Right renal pelvis (tissue), 4 donors: ENCODE measurements around the gene HLA-G. TPM values are rescaled to one million over a fixed set of nuclear protein-coding genes. Genes with fewer than 3 reads are reported as not detected.
"Not testable (repeated sequence)": the region's sequence is repeated elsewhere in the genome, so short reads cannot be mapped to it uniquely, and the experiment has no call there.

Experiments used
- DNase-seq, 4 donors: peaks; one replicate each; pipeline ENCODE4 v3.0.0-alpha.2; 2013; ENCODE audit warnings: low read depth in 4 of 4, low spot score in 3 of 4, missing footprints in 1 of 4
- polyA plus RNA-seq, 4 donors: library from polyadenylated mRNA; unstranded; fragments of 120-200 nt; gene quantifications; one replicate each; pipeline ENCODE4 v1.2.1, GENCODE V29; 2013; ENCODE audit not compliant: insufficient read length in 4 of 4

HLA-G gene
- polyA plus RNA-seq, 4 donors: 0.53 to 11.2 (median 4.6) TPM

- DNase-seq: no peak
Observed at GRCh38 chr6:29864037-29864810, 36.6 kb downstream of the HLA-G start.

- no peak for DNase-seq
Observed at GRCh38 chr6:29865631-29866030, 38.0 kb downstream of the HLA-G start.

- no peak for DNase-seq
Observed at GRCh38 chr6:29870104-29870503, 42.5 kb downstream of the HLA-G start.

GRCh38 chr6:29872791-29873190 lies 45.2 kb downstream of the HLA-G start:
- DNase-seq: no peak

GRCh38 chr6:29875257-29875656 lies 47.6 kb downstream of the HLA-G start:
- DNase-seq: no peak

GRCh38 chr6:29875734-29876133 lies 48.1 kb downstream of the HLA-G start:
- DNase-seq: not testable (repeated sequence)

Other genes starting within 250 kb of the HLA-G start
- under 1 TPM in 3 of 4 donors, not detected in 1; 0.12 to 0.17 (median 0.16) TPM for gene OR2H2, start 242.7 kb upstream of the HLA-G start, polyA plus RNA-seq
- gene GABBR1, start 194.6 kb upstream of the HLA-G start, polyA plus RNA-seq: 10 to 100 TPM; 57.5 to 81.1 (median 59.3) TPM
- under 1 TPM in 1 of 4 donors, not detected in 3; 0.06 TPM for gene MOG, start 170.7 kb upstream of the HLA-G start, polyA plus RNA-seq
- under 1 TPM in 3 of 4 donors, not detected in 1; 0.14 to 0.19 (median 0.15) TPM for gene ZFP57, start 146.7 kb upstream of the HLA-G start, polyA plus RNA-seq
- gene HLA-F, start 104.4 kb upstream of the HLA-G start, polyA plus RNA-seq: 1 to 10 TPM; 5.4 to 6.7 (median 5.9) TPM
- 100 to 1,000 TPM; 174 to 217 (median 213) TPM for gene HLA-A, start 114.7 kb downstream of the HLA-G start, polyA plus RNA-seq
- 10 to 100 TPM; 34.6 to 44.2 (median 40.3) TPM for gene POLR1H, start 233.4 kb downstream of the HLA-G start, polyA plus RNA-seq
- 10 to 100 TPM; 67.9 to 74.9 (median 71.9) TPM for gene PPP1R11, start 239.4 kb downstream of the HLA-G start, polyA plus RNA-seq
- gene RNF39, start 247.9 kb downstream of the HLA-G start, polyA plus RNA-seq: 1 to 10 TPM; 1.3 to 1.6 (median 1.5) TPM